ENCODE data around the gene CRADD. TPM values are rescaled to one million over a fixed set of nuclear protein-coding genes. Genes with fewer than 3 reads are reported as not detected.
A peak's percentile ranks its signal among the peaks of the same experiment; 100 is the strongest.
"Not testable (repeated sequence)": the region's sequence is repeated elsewhere in the genome, so short reads cannot be mapped to it uniquely, and the experiment has no call there.

The CRADD gene
- total RNA-seq, 1 experiment from 2014 or later = 18.3 TPM

DNA sequence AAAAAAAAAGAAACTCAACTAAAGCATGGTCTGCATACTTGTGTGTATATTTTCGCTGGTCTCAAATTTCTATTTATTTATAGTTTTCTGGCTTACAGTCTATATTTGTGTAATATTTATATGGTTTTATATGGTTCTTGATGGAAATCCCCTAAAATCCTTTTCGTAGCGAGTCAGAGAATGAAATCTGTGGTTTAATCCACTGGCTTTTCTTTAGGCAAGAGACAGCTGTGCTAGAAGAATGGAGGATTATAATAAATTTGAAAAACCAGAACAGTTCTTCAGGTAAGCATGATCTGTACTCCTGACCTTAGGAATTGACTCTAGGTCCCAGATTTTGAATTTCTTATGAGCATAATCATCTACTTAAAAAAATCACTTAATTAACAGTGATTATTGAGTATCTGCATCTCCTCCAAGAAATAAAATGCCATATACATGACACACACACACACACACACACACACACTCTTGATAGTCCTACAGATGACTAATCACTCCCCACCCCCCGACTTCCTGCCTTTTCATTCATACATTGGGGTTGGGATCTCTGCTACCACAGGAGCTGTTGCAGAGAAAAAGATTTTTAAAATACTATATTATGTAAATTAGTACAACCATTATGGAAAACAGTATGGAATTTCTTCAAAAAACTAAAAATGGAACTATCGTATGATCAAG, 113.4 kb downstream of the CRADD start:
- Histone ChIP-seq H3K4me1 (ENCODE audit: low read length) (peaks cover 34% of the 10 kb centered on the region), H3K9ac (ENCODE audit: low read length) (no peak overlapping the region), H3K79me2 (ENCODE audit: low read length) (no peaks in the 10 kb centered on the region), H3K9me3 (ENCODE audit: low read length) (no peaks in the 10 kb centered on the region), H3K4me3 (ENCODE audit: low read length) (no peak overlapping the region), H3K27ac (ENCODE audit: low read length) (no peak overlapping the region), H2AFZ (ENCODE audit: low read length) (no peak overlapping the region), H3K9me2 (replicated peaks; ENCODE audit: insufficient read depth, low read length) (no peaks in the 10 kb centered on the region), H3K36me3 (ENCODE audit: insufficient read depth, low read length) (no peaks in the 10 kb centered on the region; the same call in 1 of the 2 replicates), H4K20me1 (ENCODE audit: insufficient read depth, low read depth, low read length) (no peaks in the 10 kb centered on the region), H3K27me3 (ENCODE audit: low read length) (no peaks in the 10 kb centered on the region), H3K4me2 (ENCODE audit: low read depth, low read length, poor library complexity, severe bottlenecking) (no peak overlapping the region)
- DNase-seq = no peak

DNA sequence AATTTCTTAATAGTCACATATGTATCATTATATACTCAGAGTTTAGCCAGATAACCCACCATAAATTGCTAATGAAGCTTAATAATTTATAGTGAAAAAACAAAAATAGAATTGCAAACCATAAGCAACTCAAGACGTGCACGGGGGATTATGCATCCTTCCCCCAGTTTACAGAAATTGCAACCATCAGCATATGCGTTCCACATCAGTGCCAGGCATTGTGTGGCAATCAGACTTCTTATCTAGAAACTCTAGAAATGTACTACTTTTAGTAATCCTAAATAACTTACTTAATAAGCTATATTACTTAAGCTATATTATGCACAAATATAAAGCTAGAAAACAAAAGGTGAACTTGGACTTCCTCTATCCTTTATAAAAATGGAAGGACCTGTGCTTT, 115.8 kb downstream of the CRADD start:
- Histone ChIP-seq H3K27ac (ENCODE audit: low read length) (no peak overlapping the region), H4K20me1 (ENCODE audit: insufficient read depth, low read depth, low read length) (no peaks in the 10 kb centered on the region), H2AFZ (ENCODE audit: low read length) (no peak overlapping the region), H3K4me3 (ENCODE audit: low read length) (no peak overlapping the region), H3K9ac (ENCODE audit: low read length) (no peak overlapping the region), H3K9me3 (ENCODE audit: low read length) (no peaks in the 10 kb centered on the region), H3K4me1 (ENCODE audit: low read length) (peaks cover 45% of the 10 kb centered on the region), H3K4me2 (ENCODE audit: low read depth, low read length, poor library complexity, severe bottlenecking) (no peak overlapping the region), H3K27me3 (ENCODE audit: low read length) (no peaks in the 10 kb centered on the region), H3K36me3 (ENCODE audit: insufficient read depth, low read length) (no peaks in the 10 kb centered on the region), H3K79me2 (ENCODE audit: low read length) (no peaks in the 10 kb centered on the region), H3K9me2 (replicated peaks; ENCODE audit: insufficient read depth, low read length) (no peaks in the 10 kb centered on the region)
- no peak for DNase-seq

DNA sequence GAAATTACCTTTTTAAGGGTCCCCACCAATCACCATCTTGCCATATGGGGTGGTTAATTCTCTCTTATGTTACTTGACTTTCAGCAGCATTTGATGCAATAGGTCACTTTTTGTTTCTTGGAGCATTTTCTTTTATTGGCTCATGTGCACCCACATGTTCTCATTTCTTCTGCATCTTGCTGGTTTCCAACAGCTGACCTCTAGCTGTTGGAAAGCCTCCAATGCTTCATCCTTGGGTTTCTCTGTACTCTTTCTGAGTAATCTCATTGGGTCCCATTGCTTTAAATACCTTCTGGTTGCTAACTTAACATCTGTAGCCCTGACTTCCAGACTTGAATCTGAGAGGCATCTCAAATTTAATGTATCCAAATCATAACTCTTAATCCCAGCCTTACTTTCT, 116.8 kb downstream of the CRADD start:
- no peak overlapping the region for H3K9ac ChIP-seq (ENCODE audit: low read length)
- H3K4me2 ChIP-seq (ENCODE audit: low read depth, low read length, poor library complexity, severe bottlenecking) = no peak overlapping the region
- H3K27ac ChIP-seq (ENCODE audit: low read length) = no peak overlapping the region
- no peak overlapping the region for H2AFZ ChIP-seq (ENCODE audit: low read length)
- no peak for DNase-seq
- H4K20me1 ChIP-seq (ENCODE audit: insufficient read depth, low read depth, low read length) = no peaks in the 10 kb centered on the region
- H3K4me1 ChIP-seq (ENCODE audit: low read length) = peaks cover 50% of the 10 kb centered on the region
- no peak overlapping the region for H3K4me3 ChIP-seq (ENCODE audit: low read length)
- H3K9me2 ChIP-seq (replicated peaks; ENCODE audit: insufficient read depth, low read length) = no peaks in the 10 kb centered on the region
- no peaks in the 10 kb centered on the region for H3K27me3 ChIP-seq (ENCODE audit: low read length)
- no peaks in the 10 kb centered on the region for H3K36me3 ChIP-seq (ENCODE audit: insufficient read depth, low read length)
- no peaks in the 10 kb centered on the region for H3K9me3 ChIP-seq (ENCODE audit: low read length)
- no peaks in the 10 kb centered on the region for H3K79me2 ChIP-seq (ENCODE audit: low read length)

DNA sequence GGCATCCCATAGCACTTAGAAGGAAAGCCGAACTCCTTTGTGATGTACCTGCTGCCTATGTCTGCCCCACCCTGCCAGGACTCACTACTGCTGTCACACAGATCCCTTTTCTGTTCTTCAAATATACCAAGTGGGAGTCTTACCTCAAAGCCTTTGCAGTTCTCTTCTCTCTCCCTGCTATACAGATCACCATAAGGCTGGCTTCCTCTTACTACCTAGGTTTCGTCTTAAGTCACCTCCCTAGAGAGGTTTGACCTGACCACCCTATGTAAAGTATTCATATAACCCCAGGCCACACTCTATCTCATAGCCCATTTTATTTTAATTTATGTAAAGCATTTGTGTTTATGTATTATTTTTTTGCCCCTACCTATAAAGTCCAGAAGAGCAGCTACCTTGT, 117.6 kb downstream of the CRADD start:
- Histone ChIP-seq H3K9me2 (replicated peaks; ENCODE audit: insufficient read depth, low read length) (no peaks in the 10 kb centered on the region), H4K20me1 (ENCODE audit: insufficient read depth, low read depth, low read length) (no peaks in the 10 kb centered on the region), H3K4me3 (ENCODE audit: low read length) (no peak overlapping the region), H3K79me2 (ENCODE audit: low read length) (no peaks in the 10 kb centered on the region), H2AFZ (ENCODE audit: low read length) (no peak overlapping the region), H3K9me3 (ENCODE audit: low read length) (no peaks in the 10 kb centered on the region), H3K36me3 (ENCODE audit: insufficient read depth, low read length) (no peaks in the 10 kb centered on the region), H3K9ac (ENCODE audit: low read length) (no peak overlapping the region), H3K27me3 (ENCODE audit: low read length) (no peaks in the 10 kb centered on the region), H3K27ac (ENCODE audit: low read length) (no peak overlapping the region), H3K4me1 (ENCODE audit: low read length) (peaks cover 50% of the 10 kb centered on the region), H3K4me2 (ENCODE audit: low read depth, low read length, poor library complexity, severe bottlenecking) (peak overlapping the region; percentile 1)
- no peak for DNase-seq

DNA sequence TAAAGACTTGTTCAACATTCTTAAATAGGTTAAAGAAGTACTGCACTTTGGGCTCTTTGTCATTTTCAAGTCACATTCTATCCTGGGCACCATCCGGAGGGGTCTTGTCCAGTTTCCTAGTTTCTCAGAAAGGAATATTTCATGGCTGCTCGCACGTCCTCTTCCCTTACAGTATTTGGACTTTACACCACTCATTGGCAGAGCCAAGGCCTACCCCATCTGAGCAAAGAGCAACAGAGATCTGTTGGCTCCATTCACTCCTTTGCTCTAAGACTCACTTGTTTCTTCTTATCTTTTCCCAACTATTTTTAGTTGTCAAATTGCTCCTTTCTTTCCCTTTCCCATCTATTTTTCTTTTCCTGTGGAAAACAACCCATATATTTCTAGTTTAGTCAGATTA, 118.2 kb downstream of the CRADD start:
- Histone ChIP-seq H3K9me3 (ENCODE audit: low read length) (no peaks in the 10 kb centered on the region), H2AFZ (ENCODE audit: low read length) (no peak overlapping the region), H3K4me1 (ENCODE audit: low read length) (peaks cover 46% of the 10 kb centered on the region), H3K9ac (ENCODE audit: low read length) (no peak overlapping the region), H3K4me3 (ENCODE audit: low read length) (no peak overlapping the region), H3K27ac (ENCODE audit: low read length) (no peak overlapping the region), H3K36me3 (ENCODE audit: insufficient read depth, low read length) (no peaks in the 10 kb centered on the region), H3K27me3 (ENCODE audit: low read length) (no peaks in the 10 kb centered on the region), H4K20me1 (ENCODE audit: insufficient read depth, low read depth, low read length) (no peaks in the 10 kb centered on the region), H3K9me2 (replicated peaks; ENCODE audit: insufficient read depth, low read length) (no peaks in the 10 kb centered on the region), H3K4me2 (ENCODE audit: low read depth, low read length, poor library complexity, severe bottlenecking) (no peak overlapping the region), H3K79me2 (ENCODE audit: low read length) (no peaks in the 10 kb centered on the region)
- DNase-seq = no peak

DNA sequence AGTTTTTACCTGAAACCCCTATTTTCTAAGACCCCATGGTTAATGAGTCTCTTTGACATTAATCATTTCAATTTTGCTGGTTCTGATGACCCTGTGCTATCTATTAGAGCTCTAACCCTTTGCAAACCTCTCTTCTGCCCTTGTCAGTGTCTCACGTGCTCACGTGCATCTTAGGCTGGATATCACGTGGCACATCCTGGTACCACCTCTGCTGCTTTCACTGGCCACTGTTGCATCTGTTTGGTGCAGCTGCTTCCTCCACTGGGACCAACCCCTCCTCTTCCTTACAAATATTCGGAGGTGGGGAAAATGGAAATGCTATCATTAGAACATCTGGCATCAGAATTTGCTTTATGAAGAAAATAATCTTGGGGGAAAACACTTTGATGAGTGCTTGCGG, 119.6 kb downstream of the CRADD start:
- H3K9ac ChIP-seq (ENCODE audit: low read length) = no peak overlapping the region
- no peaks in the 10 kb centered on the region for H3K9me2 ChIP-seq (replicated peaks; ENCODE audit: insufficient read depth, low read length)
- H3K4me2 ChIP-seq (ENCODE audit: low read depth, low read length, poor library complexity, severe bottlenecking) = no peak overlapping the region
- H3K79me2 ChIP-seq (ENCODE audit: low read length) = no peaks in the 10 kb centered on the region
- H3K9me3 ChIP-seq (ENCODE audit: low read length) = no peaks in the 10 kb centered on the region
- H3K36me3 ChIP-seq (ENCODE audit: insufficient read depth, low read length) = no peaks in the 10 kb centered on the region
- H3K27ac ChIP-seq (ENCODE audit: low read length) = no peak overlapping the region
- no peaks in the 10 kb centered on the region for H4K20me1 ChIP-seq (ENCODE audit: insufficient read depth, low read depth, low read length)
- H2AFZ ChIP-seq (ENCODE audit: low read length) = no peak overlapping the region
- H3K27me3 ChIP-seq (ENCODE audit: low read length) = no peaks in the 10 kb centered on the region
- no peak overlapping the region for H3K4me3 ChIP-seq (ENCODE audit: low read length)
- no peak for DNase-seq
- H3K4me1 ChIP-seq (ENCODE audit: low read length) = peaks cover 46% of the 10 kb centered on the region

DNA sequence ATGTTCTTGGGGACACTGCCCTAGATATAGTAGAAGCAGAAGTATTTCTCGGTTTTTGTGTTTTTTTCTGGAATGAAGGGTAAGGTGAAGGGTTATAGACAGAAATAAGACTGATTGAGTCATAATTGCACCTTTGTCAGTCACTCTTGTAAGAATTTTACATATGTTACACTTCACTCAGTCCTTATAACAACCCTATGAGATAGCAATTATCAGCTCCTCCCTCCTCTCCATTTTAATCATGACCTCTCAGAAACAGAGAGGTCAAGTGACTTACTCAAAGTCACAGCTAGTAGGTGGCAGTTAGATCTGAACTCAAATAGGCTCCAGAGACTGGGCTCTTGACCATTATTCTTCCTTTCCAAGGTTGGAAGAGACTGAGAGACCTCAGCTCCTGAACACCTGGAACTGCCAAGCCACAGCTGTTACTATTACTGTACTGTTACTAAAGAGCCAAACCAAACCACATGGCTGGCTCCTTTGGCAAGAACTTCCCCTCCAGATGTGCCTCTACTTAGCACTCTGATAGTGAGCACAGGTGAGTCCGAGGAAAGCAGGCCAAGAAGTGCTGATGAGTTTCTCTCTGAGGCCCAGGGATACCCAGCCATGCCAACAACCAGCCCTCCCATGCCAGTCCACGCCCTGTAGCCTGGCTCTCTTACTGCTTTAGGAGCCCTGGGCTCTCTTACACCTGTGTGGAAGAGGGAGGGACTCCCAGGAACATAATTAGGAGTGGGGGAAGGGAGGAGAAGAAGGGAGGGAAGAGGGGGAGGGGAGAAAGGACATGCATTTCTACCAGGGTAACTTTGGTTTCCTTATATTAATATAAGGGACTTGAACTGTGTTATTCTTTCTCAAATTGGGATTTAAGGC, 121.3 kb downstream of the CRADD start:
- Histone ChIP-seq H3K9ac (ENCODE audit: low read length) (no peak overlapping the region), H3K4me2 (ENCODE audit: low read depth, low read length, poor library complexity, severe bottlenecking) (peak overlapping the region; percentile 31), H4K20me1 (ENCODE audit: insufficient read depth, low read depth, low read length) (no peaks in the 10 kb centered on the region), H3K27ac (ENCODE audit: low read length) (peak overlapping the region; percentile 28; the same call in 1 of the 2 replicates), H3K36me3 (ENCODE audit: insufficient read depth, low read length) (no peaks in the 10 kb centered on the region), H3K27me3 (ENCODE audit: low read length) (no peaks in the 10 kb centered on the region), H3K9me2 (replicated peaks; ENCODE audit: insufficient read depth, low read length) (no peaks in the 10 kb centered on the region), H3K4me1 (ENCODE audit: low read length) (peaks cover 55% of the 10 kb centered on the region), H3K9me3 (ENCODE audit: low read length) (no peaks in the 10 kb centered on the region), H2AFZ (ENCODE audit: low read length) (peak overlapping the region; percentile 7; the same call in 1 of the 2 replicates), H3K4me3 (ENCODE audit: low read length) (peak overlapping the region; percentile 5; the same call in 1 of the 2 replicates), H3K79me2 (ENCODE audit: low read length) (no peaks in the 10 kb centered on the region)
- peak; percentile 59 for DNase-seq

DNA sequence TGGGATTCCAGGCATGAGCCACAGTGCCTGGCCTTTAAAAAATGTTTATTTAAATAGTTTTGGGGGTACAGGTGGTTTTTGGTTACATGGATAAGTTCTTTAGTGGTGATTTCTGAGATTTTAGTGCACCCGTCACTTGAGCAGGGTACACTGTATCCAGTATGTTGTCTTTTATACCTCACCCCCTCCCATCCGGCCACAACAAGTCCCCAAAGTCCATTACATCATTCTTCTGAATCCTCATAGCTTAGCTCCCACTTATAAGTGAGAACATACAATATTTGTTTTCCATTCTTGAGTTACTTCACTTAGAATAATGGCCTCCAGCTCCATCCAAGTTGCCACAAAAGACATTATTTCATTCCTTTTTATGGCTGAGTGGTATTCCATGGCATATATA, 124.5 kb downstream of the CRADD start:
- H3K9ac ChIP-seq (ENCODE audit: low read length); H3K4me3 ChIP-seq (ENCODE audit: low read length); H3K27me3 ChIP-seq (ENCODE audit: low read length); H2AFZ ChIP-seq (ENCODE audit: low read length); H3K4me2 ChIP-seq (ENCODE audit: low read depth, low read length, poor library complexity, severe bottlenecking); H3K9me2 ChIP-seq (replicated peaks; ENCODE audit: insufficient read depth, low read length); H3K9me3 ChIP-seq (ENCODE audit: low read length); DNase-seq; H4K20me1 ChIP-seq (ENCODE audit: insufficient read depth, low read depth, low read length); H3K27ac ChIP-seq (ENCODE audit: low read length); H3K36me3 ChIP-seq (ENCODE audit: insufficient read depth, low read length); H3K79me2 ChIP-seq (ENCODE audit: low read length): not testable (repeated sequence)
- peaks cover 46% of the 10 kb centered on the region for H3K4me1 ChIP-seq (ENCODE audit: low read length)

All from Karpas-422 (cell line).